Duodenal mucosa (tissue), 2 donors: Measurements from ENCODE around the gene SEC62.

Experiments
- H3K27ac ChIP-seq: one replicate; pipeline ENCODE4 v1.7.0; 2013; ENCODE audit warnings: low read depth, low read length
- H3K27me3 ChIP-seq, 2 donors: one replicate each; pipeline ENCODE4 v1.7.0; 2013; ENCODE audit warnings: low read length in 2 of 2, control low read depth in 1 of 2; ENCODE audit not compliant: insufficient read depth in 2 of 2, control insufficient read depth in 1 of 2
- H3K36me3 ChIP-seq, 2 donors: one replicate each; pipeline ENCODE4 v1.7.0; 2013; ENCODE audit warnings: low read length in 2 of 2, control low read depth in 1 of 2; ENCODE audit not compliant: insufficient read depth in 2 of 2, control insufficient read depth in 1 of 2
- H3K4me1 ChIP-seq, 2 donors: one replicate each; pipeline ENCODE4 v1.7.0; 2013; ENCODE audit warnings: low read length in 2 of 2, control low read depth in 1 of 2; ENCODE audit not compliant: insufficient read depth in 2 of 2, control insufficient read depth in 1 of 2
- H3K4me3 ChIP-seq, 2 donors: one replicate each; pipeline ENCODE4 v1.7.0; 2013; ENCODE audit warnings: low read length in 2 of 2, low read depth in 1 of 2
- H3K9ac ChIP-seq, 2 donors: one replicate each; pipeline ENCODE4 v1.7.0; 2013; ENCODE audit warnings: low read length in 2 of 2, low read depth in 1 of 2
- H3K9me3 ChIP-seq, 2 donors: one replicate each; pipeline ENCODE4 v1.7.0; 2013; ENCODE audit warnings: low read length in 2 of 2, control low read depth in 1 of 2; ENCODE audit not compliant: control insufficient read depth in 1 of 2

Gene SEC62

DNA sequence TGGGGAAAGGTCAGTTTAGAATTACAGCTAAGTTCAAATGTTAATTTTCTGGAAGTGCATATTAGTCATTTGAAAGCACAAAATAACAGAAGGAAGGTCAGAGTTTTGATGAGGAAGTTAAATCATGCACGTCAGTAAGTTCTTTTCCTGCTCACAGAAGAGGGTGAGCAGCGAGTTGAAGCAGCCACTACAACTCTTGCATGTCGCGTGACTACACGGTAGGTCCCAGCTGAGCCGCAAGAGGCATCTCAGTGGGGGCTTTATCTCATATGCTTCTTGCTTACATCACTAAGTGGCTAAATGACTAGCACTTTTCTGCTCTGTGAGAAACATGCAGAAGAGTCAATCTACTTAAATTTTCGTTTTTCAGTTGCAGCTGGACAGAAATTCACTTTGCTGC is 21.3 kb upstream of the SEC62 start:
- Histone ChIP-seq H3K36me3 (no peaks in the 10 kb centered on the region), H3K4me1 (peaks cover 0 to 12% of the 10 kb centered on the region in 2 donors), H3K9ac (no peak overlapping the region), H3K27me3 (no peaks in the 10 kb centered on the region), H3K9me3 (no peaks in the 10 kb centered on the region), H3K27ac (no peak overlapping the region), H3K4me3 (no peak overlapping the region)

DNA sequence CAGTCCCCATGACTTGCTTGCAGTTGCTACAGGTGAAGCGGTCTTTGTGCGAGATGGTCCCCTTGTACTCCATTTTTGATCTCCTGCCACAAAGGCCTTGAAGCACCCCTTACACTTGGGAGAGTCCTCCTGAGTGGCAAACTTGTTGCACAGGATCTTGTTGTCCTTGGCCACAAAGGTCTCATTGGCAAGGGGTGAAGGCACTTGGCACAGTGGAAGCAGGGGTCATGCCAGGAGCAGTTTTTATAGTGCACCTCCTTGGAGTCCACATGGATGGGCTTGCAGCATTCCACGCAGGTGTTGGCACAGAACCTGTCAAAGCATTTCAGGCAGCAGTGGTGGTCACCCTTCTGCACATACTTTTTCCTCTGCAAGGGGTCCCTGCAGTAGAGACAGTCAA is 20.3 kb upstream of the SEC62 start:
- Histone ChIP-seq H3K27ac (no peak overlapping the region), H3K27me3 (no peaks in the 10 kb centered on the region), H3K9ac (no peak overlapping the region), H3K4me1 (peaks cover 0 to 12% of the 10 kb centered on the region in 2 donors), H3K9me3 (no peaks in the 10 kb centered on the region), H3K4me3 (no peak overlapping the region), H3K36me3 (no peaks in the 10 kb centered on the region)

DNA sequence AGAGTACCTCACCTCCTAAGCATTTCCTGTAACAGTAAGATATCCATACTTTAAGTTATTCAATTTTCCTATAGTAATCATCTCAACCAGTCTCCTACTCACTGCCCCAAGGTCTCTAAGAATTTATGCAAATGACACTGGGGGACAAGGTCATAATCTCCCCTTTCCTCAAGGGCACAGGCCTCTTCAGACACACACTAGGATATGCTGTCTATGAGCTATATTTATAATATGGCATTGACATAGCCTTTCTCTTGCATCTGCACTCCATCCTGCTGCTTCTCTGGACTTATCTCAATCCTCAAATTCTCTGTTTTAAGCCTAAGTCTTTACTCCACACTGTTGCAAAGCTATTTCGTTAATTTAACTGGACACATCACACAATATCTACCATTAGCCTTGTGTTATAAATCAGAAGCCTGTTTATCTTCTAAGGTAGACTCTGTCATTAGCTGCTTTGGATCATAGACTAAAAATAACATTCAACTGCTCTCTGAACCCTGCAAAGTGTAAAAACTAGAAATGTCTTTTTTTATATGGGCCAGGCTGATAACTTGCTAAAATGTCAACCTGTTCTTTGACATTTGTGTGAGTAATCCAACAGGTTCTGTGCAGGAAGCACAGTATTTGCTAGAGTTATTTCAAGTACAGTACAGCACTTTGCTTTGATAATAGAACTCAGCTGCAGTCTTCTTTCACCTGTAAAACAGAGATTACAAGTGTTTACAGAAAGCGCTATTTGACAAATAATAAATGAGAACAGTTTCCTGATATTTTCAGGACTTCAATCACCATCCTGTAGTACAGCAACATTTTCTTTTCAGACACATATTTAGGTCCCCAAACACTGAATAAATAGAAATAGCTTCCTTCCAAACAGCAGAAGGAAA is 17.8 kb upstream of the SEC62 start:
- no peaks in the 10 kb centered on the region for H3K27me3 ChIP-seq
- no peaks in the 10 kb centered on the region for H3K36me3 ChIP-seq
- no peaks in the 10 kb centered on the region for H3K9me3 ChIP-seq
- H3K27ac ChIP-seq = no peak overlapping the region
- peaks cover 0 to 12% of the 10 kb centered on the region in 2 donors for H3K4me1 ChIP-seq
- H3K4me3 ChIP-seq = no peak overlapping the region
- H3K9ac ChIP-seq = no peak overlapping the region

DNA sequence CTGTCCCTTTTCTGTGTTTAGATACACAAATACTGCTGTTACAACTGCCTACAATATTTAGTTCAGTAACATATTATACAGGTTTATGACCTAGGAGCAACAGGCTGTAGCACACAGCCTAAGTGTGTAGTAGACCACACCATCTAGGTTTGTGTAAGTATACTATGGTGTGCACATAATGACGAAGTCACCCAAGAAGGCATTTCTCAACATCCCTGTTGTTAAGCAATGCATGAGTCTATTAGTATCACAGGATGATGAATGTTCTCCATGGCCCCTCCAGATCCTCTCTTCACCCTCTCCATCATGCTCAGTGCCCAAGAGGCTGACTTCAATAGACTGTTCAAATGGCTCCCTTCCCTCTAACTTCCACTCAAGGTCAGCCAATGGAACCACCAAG is 14.6 kb upstream of the SEC62 start:
- no peak overlapping the region for H3K9ac ChIP-seq
- no peaks in the 10 kb centered on the region for H3K36me3 ChIP-seq
- H3K27me3 ChIP-seq = no peaks in the 10 kb centered on the region
- no peaks in the 10 kb centered on the region for H3K9me3 ChIP-seq
- H3K27ac ChIP-seq = no peak overlapping the region
- peaks cover 0 to 7% of the 10 kb centered on the region in 2 donors for H3K4me1 ChIP-seq
- no peak overlapping the region for H3K4me3 ChIP-seq

DNA sequence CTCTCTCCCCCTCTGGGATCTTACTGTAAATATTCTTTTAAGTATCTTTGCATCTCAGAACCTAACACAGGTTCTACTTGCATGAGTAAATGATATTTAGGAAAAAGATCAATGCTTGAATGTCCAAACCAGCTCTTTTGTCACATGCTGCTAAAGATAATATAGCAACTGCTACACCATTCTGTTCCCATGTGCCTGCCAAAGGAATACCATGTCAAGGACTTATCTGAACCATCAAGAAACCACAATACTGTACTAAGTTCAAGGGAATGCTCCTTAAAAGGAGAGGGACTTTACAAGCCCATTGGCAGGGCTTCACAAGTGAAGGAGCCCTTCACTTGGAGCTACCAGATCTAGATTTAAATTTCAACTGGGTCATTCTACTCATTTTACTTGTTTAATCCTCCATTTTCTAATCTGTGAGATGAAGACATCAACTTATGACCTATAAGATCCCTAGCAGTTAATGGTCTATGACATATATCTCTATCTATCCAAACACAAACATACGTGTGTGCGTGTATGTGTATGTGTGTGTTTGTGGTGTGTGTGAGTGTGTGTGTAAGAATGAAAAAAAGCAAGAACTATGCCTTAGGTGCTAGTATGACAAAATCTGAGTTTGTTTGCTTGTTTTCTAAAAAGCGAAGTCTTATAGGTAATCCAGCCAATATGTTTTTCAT is 13.0 kb upstream of the SEC62 start:
- H3K36me3 ChIP-seq = no peaks in the 10 kb centered on the region
- no peak overlapping the region for H3K4me3 ChIP-seq
- no peak overlapping the region for H3K27ac ChIP-seq
- peaks cover 0 to 5% of the 10 kb centered on the region in 2 donors for H3K4me1 ChIP-seq
- H3K9me3 ChIP-seq = no peaks in the 10 kb centered on the region
- no peak overlapping the region for H3K9ac ChIP-seq
- H3K27me3 ChIP-seq = no peaks in the 10 kb centered on the region

DNA sequence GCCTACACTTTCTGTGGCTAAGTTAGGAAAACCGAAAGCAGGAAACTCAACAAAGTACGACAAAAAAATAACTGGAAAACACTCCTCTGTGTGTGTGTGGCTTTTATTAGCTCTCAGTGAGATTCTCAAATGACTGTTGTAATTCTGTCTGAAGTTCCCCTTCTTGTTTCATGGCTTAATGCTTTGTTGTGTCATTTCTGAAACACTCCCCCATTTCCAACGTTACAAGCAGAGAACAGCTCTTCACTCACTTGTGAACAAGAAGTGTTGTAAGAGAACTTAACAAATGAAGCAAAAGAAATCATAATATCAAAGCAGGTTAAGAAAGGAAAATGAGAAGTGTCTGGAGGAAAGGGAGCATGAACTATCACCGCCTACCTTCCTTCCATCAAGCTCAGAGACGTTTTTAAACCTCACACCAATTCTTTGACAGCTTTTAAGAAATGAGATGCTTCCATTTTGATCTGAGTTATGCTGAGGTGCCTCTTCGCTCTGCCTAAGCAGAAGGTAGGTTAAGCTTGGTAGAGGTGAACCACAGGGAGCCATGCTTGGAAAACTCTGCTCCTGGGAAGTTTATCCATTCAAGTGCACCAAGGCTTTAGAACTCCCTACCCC is 12.4 kb upstream of the SEC62 start:
- no peak overlapping the region for H3K27ac ChIP-seq
- no peaks in the 10 kb centered on the region for H3K36me3 ChIP-seq
- H3K9ac ChIP-seq = no peak overlapping the region
- H3K9me3 ChIP-seq = no peaks in the 10 kb centered on the region
- H3K4me1 ChIP-seq = no peaks in the 10 kb centered on the region
- no peaks in the 10 kb centered on the region for H3K27me3 ChIP-seq
- H3K4me3 ChIP-seq = no peak overlapping the region

DNA sequence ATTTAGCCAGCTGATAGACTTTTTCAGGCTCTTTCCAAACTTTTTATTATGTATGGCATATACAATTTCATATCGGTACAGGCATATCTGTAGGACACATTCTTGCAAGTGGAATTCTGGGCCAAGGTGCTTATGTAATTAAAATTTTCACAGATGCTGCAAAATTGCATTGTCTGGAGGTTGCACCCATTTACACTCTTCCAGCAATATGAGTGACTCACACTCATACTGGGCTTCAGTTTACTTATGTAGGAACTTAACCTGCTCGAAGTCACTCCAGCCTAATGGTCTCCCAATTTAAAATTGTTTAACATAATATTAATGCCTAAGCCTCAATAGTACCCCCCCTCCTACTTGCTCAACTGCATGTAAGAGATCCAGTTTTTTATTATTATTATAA is 11.2 kb upstream of the SEC62 start:
- no peak overlapping the region for H3K4me3 ChIP-seq
- H3K9me3 ChIP-seq = no peaks in the 10 kb centered on the region
- H3K27ac ChIP-seq = no peak overlapping the region
- H3K4me1 ChIP-seq = no peaks in the 10 kb centered on the region
- no peak overlapping the region for H3K9ac ChIP-seq
- no peaks in the 10 kb centered on the region for H3K36me3 ChIP-seq
- no peaks in the 10 kb centered on the region for H3K27me3 ChIP-seq

DNA sequence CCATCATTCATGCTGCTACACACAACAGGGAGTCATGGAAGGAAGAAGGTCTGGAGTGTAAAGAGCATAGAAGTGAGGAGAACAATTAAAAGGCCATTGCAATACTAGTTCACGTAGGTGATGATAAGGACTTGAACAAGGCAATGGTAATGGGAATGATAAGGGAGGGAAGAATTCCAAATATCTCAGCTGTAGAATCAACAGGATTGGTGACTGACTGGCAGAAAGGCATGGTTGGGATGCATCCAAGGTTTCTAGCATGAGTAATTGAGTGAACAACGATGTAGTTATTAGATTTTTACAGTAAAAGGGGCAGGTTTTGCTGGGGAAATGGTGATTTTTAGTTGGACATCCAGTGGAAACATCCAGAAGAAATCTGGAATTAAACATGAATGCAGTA is 2.4 kb upstream of the SEC62 start:
- Histone ChIP-seq H3K27me3 (no peaks in the 10 kb centered on the region), H3K4me1 (peaks cover 17 to 23% of the 10 kb centered on the region in 2 donors), H3K27ac (no peak overlapping the region), H3K36me3 (no peaks in the 10 kb centered on the region), H3K4me3 (no peak overlapping the region), H3K9me3 (no peaks in the 10 kb centered on the region), H3K9ac (no peak overlapping the region)

DNA sequence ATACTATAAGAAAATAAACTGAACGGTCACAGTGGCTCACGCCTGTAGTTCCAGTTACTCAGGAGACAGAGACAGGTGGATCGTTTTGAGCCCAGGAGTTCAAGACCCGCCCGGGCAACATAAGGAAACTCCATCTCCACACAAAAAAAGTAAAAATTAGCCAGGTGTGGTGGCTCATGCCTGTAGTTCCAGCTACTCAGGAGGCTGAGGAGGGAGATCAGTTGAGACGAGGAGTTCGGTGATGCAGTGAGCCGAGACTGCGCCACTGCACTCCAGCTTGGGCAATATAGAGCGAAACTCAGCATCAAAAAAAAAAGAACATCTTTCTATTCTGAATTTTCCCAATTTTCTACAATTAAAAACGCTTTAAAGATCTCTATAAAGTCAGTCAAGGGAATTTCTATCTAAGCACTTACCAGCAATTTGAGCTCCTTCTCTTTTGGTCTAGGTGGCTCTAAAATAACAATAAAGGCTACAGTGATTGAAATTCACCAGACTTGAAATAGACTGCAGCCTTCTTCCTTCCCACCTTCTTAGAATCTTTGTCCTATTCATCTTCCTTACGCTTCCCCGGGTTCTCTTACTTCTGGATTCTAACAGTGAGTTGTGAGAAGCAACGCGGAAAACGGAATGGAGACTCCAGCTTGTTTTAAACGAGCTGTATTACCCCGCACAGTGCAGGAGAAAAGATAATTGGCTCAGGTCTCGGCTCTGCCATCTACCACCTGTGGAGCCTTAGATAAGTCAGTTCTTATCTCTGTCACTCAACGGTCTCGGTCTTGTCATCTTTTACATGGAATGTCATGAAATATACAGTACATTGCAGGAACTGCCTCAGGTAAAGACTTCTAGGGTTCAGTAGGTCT is 812 bp upstream of the SEC62 start:
- Histone ChIP-seq H3K4me1 (peaks cover 27 to 30% of the 10 kb centered on the region in 2 donors), H3K36me3 (no peaks in the 10 kb centered on the region), H3K9me3 (no peaks in the 10 kb centered on the region), H3K4me3 (peak overlapping the region; percentile 86 to 95), H3K9ac (peak overlapping the region; percentile 79 to 97), H3K27me3 (no peaks in the 10 kb centered on the region), H3K27ac (no peak overlapping the region)
